LNCaP clone FGC (cell line): Measurements from ENCODE around the gene CENPF.

Experiments used
- DNase-seq: peaks from one replicate; pipeline ENCODE4 v3.0.0-alpha.2; 2011; ENCODE audit warnings: low read depth
- H3K4me3 ChIP-seq: 2 replicates; pipeline ENCODE4 v1.5.1; 2011; ENCODE audit warnings: mild to moderate bottlenecking, low read depth, low read length, control low read depth
- CTCF ChIP-seq: IDR thresholded peaks from 2 replicates; pipeline ENCODE4 v1.5.1; 2012; ENCODE audit warnings: mild to moderate bottlenecking; ENCODE audit not compliant: control insufficient read depth, insufficient read depth; ENCODE audit errors: extremely low read depth

The CENPF gene

GRCh38 chr1:214615871-214616270 is 12.9 kb downstream of the CENPF start:
- no peak for TF ChIP-seq CTCF
- DNase-seq: no peak
- no peak overlapping the region for H3K4me3 ChIP-seq

- no peak for TF ChIP-seq CTCF
- no peak for DNase-seq
- no peak overlapping the region for H3K4me3 ChIP-seq
These were observed 14.3 kb downstream of the CENPF start for GRCh38 chr1:214617246-214617645.

GRCh38 chr1:214617843-214618242 is 14.8 kb downstream of the CENPF start:
- no peak overlapping the region for H3K4me3 ChIP-seq
- no peak for DNase-seq
- no peak for TF ChIP-seq CTCF

- no peak for DNase-seq
- no peak overlapping the region for H3K4me3 ChIP-seq
- no peak for TF ChIP-seq CTCF
These were observed 18.2 kb downstream of the CENPF start for GRCh38 chr1:214621236-214621635.

GRCh38 chr1:214623430-214623829 is 20.4 kb downstream of the CENPF start:
- DNase-seq: no peak
- no peak overlapping the region for H3K4me3 ChIP-seq
- no peak for TF ChIP-seq CTCF

- H3K4me3 ChIP-seq: no peak overlapping the region
- no peak for DNase-seq
- no peak for TF ChIP-seq CTCF
These were observed 29.1 kb downstream of the CENPF start for GRCh38 chr1:214632091-214632490.

GRCh38 chr1:214633686-214634085 is 30.7 kb downstream of the CENPF start:
- H3K4me3 ChIP-seq: no peak overlapping the region
- no peak for TF ChIP-seq CTCF
- DNase-seq: no peak
